GM10266 (cell line): ENCODE measurements around the gene FNDC3A.

Experiments used
- DNase-seq: peaks from one replicate; pipeline ENCODE4 v3.0.0; 2012; ENCODE audit errors: extremely low spot score
- CTCF ChIP-seq: IDR thresholded peaks from 2 replicates; pipeline ENCODE4 v1.5.1; 2012; ENCODE audit warnings: mild to moderate bottlenecking, low read depth; ENCODE audit not compliant: control insufficient read depth, insufficient read depth; ENCODE audit errors: missing control alignments

Gene FNDC3A

GRCh38 chr13:48977286-48977625 lies 1.5 kb downstream of the FNDC3A start:
- DNase-seq = no peak
- no peak for TF ChIP-seq CTCF

- TF ChIP-seq CTCF = no peak
- no peak for DNase-seq
Measured at GRCh38 chr13:48977973-48978372, 2.3 kb downstream of the FNDC3A start.

GRCh38 chr13:48978942-48979601 lies 3.4 kb downstream of the FNDC3A start:
- no peak for TF ChIP-seq CTCF
- DNase-seq = no peak

- peak; percentile 47 for DNase-seq
- no peak for TF ChIP-seq CTCF
Measured at GRCh38 chr13:48979892-48980291, 4.2 kb downstream of the FNDC3A start.

GRCh38 chr13:48983331-48983730 lies 7.6 kb downstream of the FNDC3A start:
- no peak for DNase-seq
- TF ChIP-seq CTCF = no peak

GRCh38 chr13:48985756-48986155 lies 10.0 kb downstream of the FNDC3A start:
- no peak for TF ChIP-seq CTCF
- no peak for DNase-seq

- no peak for DNase-seq
- TF ChIP-seq CTCF = no peak
Measured at GRCh38 chr13:48990900-48991299, 15.2 kb downstream of the FNDC3A start.
